Keratinocyte (primary cell): ENCODE results near the gene SLC38A6. TPM values are rescaled to one million over a fixed set of nuclear protein-coding genes. Genes with fewer than 3 reads are reported as not detected.

Experiments used
- DNase-seq: peaks from one replicate; pipeline ENCODE4 v3.0.0-alpha.2; 2011; ENCODE audit warnings: low read depth, missing footprints, low spot score
- FAIRE-seq: peaks from 2 replicates; lab custom pipeline; 2011; peaks lifted over from hg19 to GRCh38; lab: Jason Lieb, UNC
- H2AFZ ChIP-seq: 2 replicates; pipeline ENCODE4 v1.6.0; 2012; ENCODE audit warnings: low read length, control low read depth, inconsistent platforms; ENCODE audit not compliant: control insufficient read depth
- H3K27ac ChIP-seq: 2 replicates; pipeline ENCODE4 v1.5.1; 2011; ENCODE audit warnings: low read length; ENCODE audit not compliant: control insufficient read depth, insufficient read depth
- H3K27me3 ChIP-seq: 3 replicates; pipeline ENCODE4 v1.6.0; 2011; ENCODE audit warnings: low read length; ENCODE audit not compliant: control insufficient read depth, insufficient read depth; ENCODE audit errors: extremely low read depth
- H3K36me3 ChIP-seq, 2 experiments: 2 replicates in 1 of 2; 3 replicates in 1 of 2; pipeline ENCODE4 v1.5.1; 2011; ENCODE audit warnings: low read length in 2 of 2, mild to moderate bottlenecking in 1 of 2; ENCODE audit not compliant: control insufficient read depth in 2 of 2, insufficient read depth in 2 of 2; ENCODE audit errors: extremely low read depth in 1 of 2
- H3K4me1 ChIP-seq: 3 replicates; pipeline ENCODE4 v1.5.1; 2011; ENCODE audit warnings: low read length; ENCODE audit not compliant: control insufficient read depth, insufficient read depth; ENCODE audit errors: extremely low read depth
- H3K4me2 ChIP-seq: 3 replicates; pipeline ENCODE4 v1.6.0; 2011; ENCODE audit warnings: low read depth, low read length; ENCODE audit not compliant: control insufficient read depth, insufficient read depth; ENCODE audit errors: extremely low read depth
- H3K4me3 ChIP-seq, 3 experiments: fragments of 200-600 bp in 1 of 3; sonication (generic) in 1 of 3; 2 replicates in 2 of 3; 3 replicates in 1 of 3; pipeline ENCODE4 v1.5.1; 2011 to 2016; ENCODE audit warnings: low read length in 3 of 3, mild to moderate bottlenecking in 3 of 3, control low read depth in 2 of 3, inconsistent platforms in 1 of 3, low read depth in 1 of 3, mixed read lengths in 1 of 3, mixed run types in 1 of 3, moderate library complexity in 1 of 3; ENCODE audit not compliant: control insufficient read depth in 2 of 3, insufficient read depth in 2 of 3; ENCODE audit errors: extremely low read depth in 1 of 3
- H3K79me2 ChIP-seq: 2 replicates; pipeline ENCODE4 v1.6.0; 2012; ENCODE audit warnings: low read length; ENCODE audit not compliant: control insufficient read depth, insufficient read depth
- H3K9ac ChIP-seq: 3 replicates; pipeline ENCODE4 v1.6.0; 2011; ENCODE audit warnings: low read length; ENCODE audit not compliant: control insufficient read depth, insufficient read depth; ENCODE audit errors: extremely low read depth
- H3K9me1 ChIP-seq: 3 replicates; pipeline ENCODE4 v1.6.0; 2011; ENCODE audit warnings: low read length; ENCODE audit not compliant: control insufficient read depth, insufficient read depth; ENCODE audit errors: extremely low read depth
- H3K9me3 ChIP-seq: 2 replicates; pipeline ENCODE4 v1.5.1; 2012; ENCODE audit warnings: low read depth, low read length; ENCODE audit not compliant: control insufficient read depth
- H4K20me1 ChIP-seq: 3 replicates; pipeline ENCODE4 v1.6.0; 2011; ENCODE audit warnings: low read length; ENCODE audit not compliant: control insufficient read depth, insufficient read depth; ENCODE audit errors: extremely low read depth
- EZH2 ChIP-seq: IDR thresholded peaks from one replicate; pipeline ENCODE4 v1.6.1; 2012; ENCODE audit warnings: inconsistent platforms, mild to moderate bottlenecking, low read length, moderate library complexity
- dilution Hi-C: fragments of 300-500 bp; cut with MboI; formaldehyde crosslinking; loops from one replicate; pipeline ENCODE4 v1.7.0; 2020; ENCODE audit warnings: low sequenced_read_pairs; ENCODE audit not compliant: extremely low pct_ligation_motif_present
- polyA plus RNA-seq, 5 experiments: library from polyadenylated mRNA; depleted of rRNA in 3 of 5; stranded (reverse) in 3 of 5; stranded (forward) in 1 of 5; unstranded in 1 of 5; fragments of >200 nt; gene quantifications; 1 replicate in 1 of 5; 2 replicates in 3 of 5; 3 replicates in 1 of 5; pipeline versions ENCODE4 v1.2.1 to v1.2.3, GENCODE V29; 2011 to 2012; ENCODE audit warnings: missing spikeins in 2 of 5, low read depth in 1 of 5, low replicate concordance in 1 of 5
- TF ChIP-seq, protein P1 (sequence below), 3 experiments: IDR thresholded peaks in 1 of 3; conservative IDR thresholded peaks in 1 of 3; optimal IDR thresholded peaks in 1 of 3; 2 replicates in 2 of 3; 3 replicates in 1 of 3; pipeline versions ENCODE3 to v1.5.1; 2011; ENCODE audit warnings: low read length in 3 of 3, mild to moderate bottlenecking in 3 of 3, moderate library complexity in 2 of 3, control low read depth in 1 of 3, inconsistent platforms in 1 of 3; ENCODE audit not compliant: insufficient read depth in 2 of 3; ENCODE audit errors: extremely low read depth in 1 of 3

SLC38A6 gene
- polyA plus RNA-seq, 1 donor (not counting 4 experiments of a cell fraction or from before 2014, with no cell fraction given): 15.7 TPM

DNA sequence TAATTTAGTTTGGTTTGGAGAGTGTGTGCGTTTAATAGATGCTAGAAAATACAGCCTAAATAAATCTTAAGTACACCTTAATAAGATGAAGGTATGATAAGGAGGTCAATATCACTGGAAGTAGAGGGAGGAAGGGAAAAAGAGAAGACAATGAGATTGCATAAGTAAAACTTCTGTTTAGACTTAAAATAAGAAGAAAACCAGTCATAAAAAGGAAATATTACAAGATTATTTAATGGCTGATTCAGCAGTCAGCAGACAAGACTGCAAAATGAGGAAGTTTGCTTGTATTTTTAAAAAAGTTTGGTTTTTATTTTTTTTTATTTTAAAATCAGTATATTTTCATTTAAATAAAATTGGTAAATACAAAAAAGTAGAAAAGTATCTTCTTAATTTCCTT, 3.2 kb downstream of the SLC38A6 start:
- no peaks in the 10 kb centered on the region for H3K9me1 ChIP-seq
- FAIRE-seq: no peak
- DNase-seq: no peak
- no peak overlapping the region for H3K9ac ChIP-seq
- dilution Hi-C loops: no loop called here
- H3K4me3 ChIP-seq: no peak overlapping the region
- no peaks in the 10 kb centered on the region for H3K9me3 ChIP-seq
- H3K4me1 ChIP-seq: peaks cover 17% of the 10 kb centered on the region
- peaks cover 16% of the 10 kb centered on the region for H3K79me2 ChIP-seq
- H3K4me2 ChIP-seq: no peak overlapping the region
- no peak for TF ChIP-seq EZH2
- TF ChIP-seq, protein P1, sequence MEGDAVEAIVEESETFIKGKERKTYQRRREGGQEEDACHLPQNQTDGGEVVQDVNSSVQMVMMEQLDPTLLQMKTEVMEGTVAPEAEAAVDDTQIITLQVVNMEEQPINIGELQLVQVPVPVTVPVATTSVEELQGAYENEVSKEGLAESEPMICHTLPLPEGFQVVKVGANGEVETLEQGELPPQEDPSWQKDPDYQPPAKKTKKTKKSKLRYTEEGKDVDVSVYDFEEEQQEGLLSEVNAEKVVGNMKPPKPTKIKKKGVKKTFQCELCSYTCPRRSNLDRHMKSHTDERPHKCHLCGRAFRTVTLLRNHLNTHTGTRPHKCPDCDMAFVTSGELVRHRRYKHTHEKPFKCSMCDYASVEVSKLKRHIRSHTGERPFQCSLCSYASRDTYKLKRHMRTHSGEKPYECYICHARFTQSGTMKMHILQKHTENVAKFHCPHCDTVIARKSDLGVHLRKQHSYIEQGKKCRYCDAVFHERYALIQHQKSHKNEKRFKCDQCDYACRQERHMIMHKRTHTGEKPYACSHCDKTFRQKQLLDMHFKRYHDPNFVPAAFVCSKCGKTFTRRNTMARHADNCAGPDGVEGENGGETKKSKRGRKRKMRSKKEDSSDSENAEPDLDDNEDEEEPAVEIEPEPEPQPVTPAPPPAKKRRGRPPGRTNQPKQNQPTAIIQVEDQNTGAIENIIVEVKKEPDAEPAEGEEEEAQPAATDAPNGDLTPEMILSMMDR (optimal IDR thresholded peaks at IDR 0.05 in 1 of 3, IDR thresholded peaks at IDR 0.05 in 1 of 3, conservative IDR thresholded peaks at IDR 0.05 in 1 of 3; ENCODE audit: extremely low read depth in 1 of 3, insufficient read depth in 2 of 3, low read length in 3 of 3): no peak
- no peaks in the 10 kb centered on the region for H3K36me3 ChIP-seq
- H2AFZ ChIP-seq: no peak overlapping the region
- no peaks in the 10 kb centered on the region for H3K27me3 ChIP-seq
- H4K20me1 ChIP-seq: no peaks in the 10 kb centered on the region
- no peak overlapping the region for H3K27ac ChIP-seq

DNA sequence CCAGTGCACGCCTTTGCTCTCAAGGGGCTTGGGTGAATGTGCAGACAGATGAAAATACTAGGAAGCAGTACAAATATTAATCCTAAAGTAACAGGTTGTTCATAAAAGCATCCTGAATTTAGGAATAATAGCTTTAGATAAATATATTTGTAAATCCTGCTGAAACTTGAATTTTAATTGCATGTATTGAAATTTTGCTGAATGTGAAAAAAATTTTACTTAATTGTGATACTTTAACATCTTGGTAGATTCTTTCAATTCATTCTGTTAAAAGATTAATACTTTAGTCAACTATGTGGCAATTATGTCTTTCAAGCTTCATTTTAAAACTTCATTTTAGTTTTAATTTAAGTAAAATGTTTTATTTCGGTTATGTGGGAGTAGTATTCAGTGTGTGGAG, 5.5 kb downstream of the SLC38A6 start:
- FAIRE-seq (no peak), DNase-seq (no peak)
- Histone ChIP-seq H3K27me3 (no peaks in the 10 kb centered on the region), H2AFZ (no peak overlapping the region), H4K20me1 (no peaks in the 10 kb centered on the region), H3K9me1 (no peaks in the 10 kb centered on the region), H3K79me2 (no peaks in the 10 kb centered on the region), H3K36me3 (peaks cover 0 to 4% of the 10 kb centered on the region in 2 experiments), H3K9ac (no peak overlapping the region), H3K9me3 (no peaks in the 10 kb centered on the region), H3K4me2 (no peak overlapping the region), H3K4me1 (peaks cover 9% of the 10 kb centered on the region), H3K27ac (no peak overlapping the region), H3K4me3 (no peak overlapping the region)
- TF ChIP-seq, protein P1 (optimal IDR thresholded peaks at IDR 0.05 in 1 of 3, IDR thresholded peaks at IDR 0.05 in 1 of 3, conservative IDR thresholded peaks at IDR 0.05 in 1 of 3; ENCODE audit: extremely low read depth in 1 of 3, insufficient read depth in 2 of 3, low read length in 3 of 3): no peak
- TF ChIP-seq EZH2: no peak
- dilution Hi-C loops: no loop called here
